SK-MEL-5 (cell line): ENCODE results near the gene TTC32. TPM values are rescaled to one million over a fixed set of nuclear protein-coding genes. Genes with fewer than 3 reads are reported as not detected.
A peak's percentile ranks its signal among the peaks of the same experiment; 100 is the strongest.
"Not testable (repeated sequence)": the region's sequence is repeated elsewhere in the genome, so short reads cannot be mapped to it uniquely, and the experiment has no call there.

ENCODE experiments used
- DNase-seq: peaks from one replicate; pipeline ENCODE4 v3.0.0-alpha.2; 2016; ENCODE audit warnings: low read depth, low spot score
- in situ Hi-C: cut with HindIII; loops from 2 replicates; pipeline ENCODE4 v1.10.0; 2016; ENCODE audit warnings: low sequenced_read_pairs, high pct_unique_total_duplicates, low pct_unique_long_range_greater_than_20kb
- polyA plus RNA-seq, 2 experiments: library from polyadenylated mRNA; depleted of rRNA; stranded (reverse); fragments of >200 nt; gene quantifications; 2 replicates each; pipeline ENCODE4 v1.2.3, GENCODE V29; 2015
- total RNA-seq: library from RNA; depleted of rRNA; stranded (reverse); fragments of >200 nt; shearing (Covaris generic); gene quantifications from 2 replicates; pipeline ENCODE4 v1.2.3, GENCODE V29; 2014; rRNA removed

Gene TTC32
- total RNA-seq, result 10.8 and 12.2 TPM in 2 replicates
- 4.9 and 5.3 TPM in 2 replicates for polyA plus RNA-seq (2015; cell fraction: cytosol; rRNA removed)
- polyA plus RNA-seq (2015; cell fraction: nucleus; rRNA removed), result 167 and 178 TPM in 2 replicates

DNA sequence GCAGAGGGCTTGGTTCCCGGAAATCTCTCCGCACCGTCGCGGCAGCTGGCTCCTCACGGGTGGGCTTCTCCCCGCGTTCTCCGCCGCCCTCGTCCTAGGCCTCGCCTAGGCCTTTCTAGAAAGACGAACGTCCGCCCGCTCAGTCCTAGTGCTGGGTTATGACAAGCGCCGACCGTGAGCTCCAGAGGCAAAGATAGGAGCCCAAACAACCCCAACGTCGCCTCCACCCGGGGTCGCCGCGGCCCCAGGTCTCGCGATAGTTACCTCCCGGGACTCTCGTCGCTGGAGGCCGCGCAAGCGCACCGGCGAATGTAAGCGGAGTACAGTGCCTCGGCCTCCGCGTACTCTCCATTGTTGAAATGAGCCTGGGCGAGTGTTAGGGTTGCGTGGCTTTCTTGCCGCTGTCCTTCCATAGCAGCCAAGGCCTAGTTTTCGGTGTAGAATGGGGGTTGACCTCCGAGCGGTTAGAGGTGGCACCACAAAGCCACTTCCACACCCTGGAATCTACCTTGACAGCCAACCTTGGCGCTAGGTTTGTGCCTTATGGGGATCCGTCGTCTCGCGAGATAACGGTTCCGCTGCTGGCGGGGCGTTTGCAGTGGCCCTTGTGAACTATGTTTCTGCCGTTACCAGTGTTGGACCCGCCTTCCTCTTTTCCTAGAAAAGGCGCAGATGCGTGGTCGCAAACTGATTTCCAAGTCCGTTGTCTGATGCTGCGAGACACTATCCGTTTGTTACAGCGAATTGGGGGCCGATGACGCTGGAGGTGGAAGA, at the start of gene TTC32:
TTC32 (minus strand) TSS at position 542 of the 774 bp plus-strand sequence; CDS start at position 413, 129 bp downstream.
- peak; percentile 95 for DNase-seq
- in situ Hi-C loops, result no loop called here

GRCh38 chr2:19949071-19949470, 47.3 kb upstream of the TTC32 start:
- in situ Hi-C loops, result loop anchor here (10.0 kb wide), 1 partner anchor 146 kb away; no protein-coding TSS in a partner anchor

DNA sequence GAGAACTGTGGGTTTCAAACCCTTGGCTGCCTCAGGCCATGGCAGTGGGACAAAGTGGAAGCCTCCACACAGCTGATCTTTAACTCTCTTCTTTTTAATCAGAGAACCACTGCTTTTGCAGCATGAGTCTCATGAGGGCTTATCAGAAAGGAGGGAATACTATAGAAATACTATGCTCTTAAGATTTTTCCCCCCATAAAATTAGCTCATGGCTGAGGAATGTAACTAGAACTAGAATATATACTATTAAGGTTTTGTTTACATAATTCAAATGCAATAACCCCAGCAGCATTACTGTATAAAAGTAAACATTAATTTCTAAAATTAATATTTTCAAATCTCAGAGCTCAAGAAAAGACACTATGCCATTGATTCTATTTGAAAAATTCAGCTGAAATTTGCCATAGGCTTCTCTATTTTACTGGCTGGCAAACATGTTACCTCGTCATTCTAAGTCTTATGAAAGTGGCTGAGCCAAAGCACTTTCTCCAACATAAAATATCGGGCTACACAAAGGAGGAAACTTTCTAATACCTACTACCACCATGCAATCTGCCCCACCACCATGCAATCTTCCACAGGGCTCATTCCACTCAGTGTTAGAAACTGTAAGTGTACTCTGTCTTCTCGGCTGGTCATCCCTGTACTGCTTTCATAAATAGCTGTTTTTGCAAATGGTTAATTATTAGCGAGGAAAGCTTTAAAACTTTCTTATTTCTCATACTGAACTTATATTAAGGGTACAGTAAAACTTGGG, 45.6 kb upstream of the TTC32 start:
- no peak for DNase-seq
- in situ Hi-C loops, result loop anchor here (10.0 kb wide), 1 partner anchor 147 kb away; no protein-coding TSS in a partner anchor

More at GRCh38 chr2:19949071-19949470, 47.3 kb upstream of the TTC32 start:
- DNase-seq, result no peak

- no peak for DNase-seq
- in situ Hi-C loops, result loop anchor here (10.0 kb wide), 1 partner anchor 150 kb away; no protein-coding TSS in a partner anchor
These were observed 42.5 kb upstream of the TTC32 start for GRCh38 chr2:19944205-19944845.

DNA sequence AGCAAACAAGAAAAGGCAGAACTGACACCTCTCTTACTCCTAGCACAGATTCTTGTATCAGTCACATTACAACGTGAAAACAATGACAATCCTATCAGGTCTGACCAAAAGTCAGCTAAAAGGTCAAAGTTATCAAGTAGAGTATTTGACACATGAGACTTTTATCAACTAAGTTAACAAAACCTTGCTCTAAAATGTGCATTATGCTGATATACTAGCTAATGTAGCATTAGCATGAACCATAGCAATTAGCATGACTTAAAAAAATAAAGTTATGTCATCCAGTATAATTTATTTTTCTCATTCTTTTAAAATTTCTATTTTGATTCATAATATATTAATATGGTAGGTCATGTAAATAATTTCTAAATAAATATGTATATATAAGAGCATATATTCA, 41.4 kb upstream of the TTC32 start:
- no peak for DNase-seq
- in situ Hi-C loops, result loop anchor here (10.0 kb wide), 1 partner anchor 152 kb away; no protein-coding TSS in a partner anchor

DNA sequence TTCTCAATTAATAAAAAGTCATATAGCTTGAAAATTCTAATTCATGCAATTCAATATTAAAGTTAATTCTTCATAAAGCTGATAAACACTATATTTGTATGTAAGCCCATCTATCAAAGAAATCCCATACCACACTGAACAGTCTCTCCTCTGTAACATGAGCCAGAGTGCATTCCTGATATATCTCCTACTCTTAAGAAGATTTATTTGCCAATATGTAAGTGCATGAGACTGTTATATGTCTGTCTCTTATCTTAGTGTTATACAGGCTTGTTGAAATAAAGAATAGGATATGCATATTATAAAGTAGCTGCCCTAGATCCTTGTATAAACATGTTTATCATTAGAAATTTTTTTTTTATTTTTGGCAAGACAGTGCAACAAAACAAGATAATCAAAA, 40.4 kb upstream of the TTC32 start:
- in situ Hi-C loops, result loop anchor here (10.0 kb wide), 1 partner anchor 153 kb away; no protein-coding TSS in a partner anchor
- no peak for DNase-seq

DNA sequence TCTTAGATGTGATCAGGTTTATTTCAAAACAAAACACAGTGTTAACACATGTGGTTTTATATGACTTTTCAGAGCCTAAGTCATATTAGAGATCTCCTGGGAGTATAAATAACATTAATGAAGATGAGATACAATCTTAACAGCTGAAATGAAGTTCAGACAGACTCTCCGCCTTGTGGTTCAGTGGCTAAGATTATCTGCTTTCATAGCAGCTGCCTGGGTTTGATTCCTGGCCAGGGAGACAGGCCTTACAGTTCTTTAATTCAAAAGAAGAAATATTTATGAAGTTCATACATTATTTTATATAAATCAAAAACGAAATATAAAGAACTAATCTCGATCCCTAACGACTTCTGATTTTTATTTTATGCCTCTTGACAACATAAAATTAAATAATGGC, 35.2 kb upstream of the TTC32 start:
- no peak for DNase-seq
- in situ Hi-C loops, result no loop called here

- in situ Hi-C loops, result no loop called here
- no peak for DNase-seq
These were observed 34.4 kb upstream of the TTC32 start for GRCh38 chr2:19936203-19936602.

DNA sequence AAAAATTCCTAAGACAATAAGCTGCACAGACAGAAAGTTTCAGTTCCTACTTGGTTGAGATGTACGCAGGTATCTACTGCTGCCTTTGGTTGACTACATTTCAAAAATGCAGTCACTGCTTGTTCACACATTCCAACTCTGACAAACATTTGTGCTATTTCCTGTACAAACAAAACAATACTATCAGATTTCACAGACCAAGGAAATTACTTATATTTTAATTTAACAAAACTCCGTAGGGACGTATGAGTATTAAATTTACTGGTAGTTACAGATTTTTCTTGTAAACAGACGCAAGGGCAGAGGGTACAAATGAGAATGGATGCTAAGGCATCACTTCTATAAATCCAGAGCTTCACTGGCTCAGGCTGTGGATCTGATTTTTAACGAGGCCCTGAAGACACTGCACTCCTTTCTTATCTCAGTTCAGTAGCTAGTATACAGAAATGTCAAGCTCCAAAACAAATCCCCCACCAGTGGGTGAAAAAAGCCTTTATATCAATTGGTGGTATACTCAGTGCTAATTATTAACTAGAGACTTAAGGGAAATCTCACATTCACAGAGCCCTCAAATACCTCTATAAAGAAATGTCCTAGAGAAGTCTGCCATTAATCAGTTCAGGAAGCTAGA, 31.7 kb upstream of the TTC32 start:
- in situ Hi-C loops, result no loop called here
- peak; percentile 69 for DNase-seq

GRCh38 chr2:19932928-19933327, 31.1 kb upstream of the TTC32 start:
- in situ Hi-C loops, result no loop called here
- no peak for DNase-seq

- in situ Hi-C loops, result no loop called here
- no peak for DNase-seq
These were observed 27.4 kb upstream of the TTC32 start for GRCh38 chr2:19929226-19929625.

- DNase-seq, in situ Hi-C loops: not testable (repeated sequence)
These were observed 26.0 kb upstream of the TTC32 start for GRCh38 chr2:19927816-19928215.

- in situ Hi-C loops, DNase-seq: not testable (repeated sequence)
These were observed 22.7 kb upstream of the TTC32 start for GRCh38 chr2:19924526-19924925.

- in situ Hi-C loops, DNase-seq: not testable (repeated sequence)
These were observed 20.4 kb upstream of the TTC32 start for GRCh38 chr2:19922188-19922587.

DNA sequence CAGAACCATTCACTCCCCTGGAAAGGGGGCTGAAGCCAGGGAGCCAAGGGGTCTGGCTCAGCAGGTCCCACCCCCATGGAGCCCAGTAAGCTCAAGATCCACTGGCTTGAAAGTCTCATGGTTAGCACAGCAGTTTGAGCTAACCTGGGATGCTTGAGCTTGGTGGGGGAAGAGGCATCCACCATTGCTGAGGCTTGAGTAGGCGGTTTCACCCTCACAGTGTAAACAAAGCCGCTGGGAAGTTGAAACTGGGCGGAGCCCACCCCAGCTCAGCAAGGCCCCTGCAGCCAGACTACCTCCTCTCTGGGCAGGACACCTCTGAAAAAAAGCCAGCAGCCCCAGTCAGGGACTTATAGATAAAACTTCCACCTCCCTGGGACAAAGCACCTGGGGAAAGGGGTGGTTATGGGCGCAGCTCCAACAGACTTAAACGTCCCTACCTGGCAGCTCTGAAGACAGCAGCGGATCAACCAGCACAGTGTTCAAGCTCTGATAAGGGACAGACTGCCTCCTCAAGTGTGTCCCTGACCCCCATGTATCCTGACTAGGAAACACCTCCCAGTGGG, 14.7 kb upstream of the TTC32 start:
- in situ Hi-C loops, result no loop called here
- DNase-seq, result no peak

- in situ Hi-C loops, result no loop called here
These were observed 12.6 kb upstream of the TTC32 start for GRCh38 chr2:19914266-19914975.

More at GRCh38 chr2:19914266-19914975, 12.6 kb upstream of the TTC32 start:
- DNase-seq, result no peak
